BJ (cell line): ENCODE measurements around the gene TPPP2. TPM values are rescaled to one million over a fixed set of nuclear protein-coding genes. Genes with fewer than 3 reads are reported as not detected.

ENCODE experiments used
- CTCF ChIA-PET: fragments of 350-600 bp; formaldehyde crosslinking; extraction: SDS; loops from one replicate; lab custom pipeline; 2021; ENCODE audit warnings: antibody characterized with exemption, inconsistent platforms; lab: Yijun Ruan, JAX
- POLR2A ChIA-PET: fragments of 300-600 bp; sonication (Branson Sonifier 250); formaldehyde crosslinking; extraction: SDS; loops from one replicate; lab custom pipeline; 2021; ENCODE audit warnings: antibody characterized with exemption; lab: Charles Lee
- DNase-seq: peaks from one replicate; pipeline ENCODE4 v3.0.0-alpha.2; 2011; ENCODE audit warnings: low read depth
- H3K27me3 ChIP-seq: 2 replicates; pipeline ENCODE4 v1.6.0; 2011; ENCODE audit warnings: low read length; ENCODE audit not compliant: control insufficient read depth, insufficient read depth
- H3K36me3 ChIP-seq: 2 replicates; pipeline ENCODE4 v1.5.1; 2011; ENCODE audit warnings: low read length; ENCODE audit not compliant: control insufficient read depth, insufficient read depth
- H3K4me3 ChIP-seq: 2 replicates; pipeline ENCODE4 v1.5.1; 2011; ENCODE audit warnings: low read depth, mild to moderate bottlenecking, control low read depth, low read length
- CTCF ChIP-seq: IDR thresholded peaks from 2 replicates; pipeline ENCODE4 v1.5.1; 2011; ENCODE audit warnings: low read depth, mild to moderate bottlenecking, control low read depth, inconsistent platforms, low read length, moderate library complexity; ENCODE audit not compliant: insufficient read depth
- polyA plus RNA-seq: library from polyadenylated mRNA; depleted of rRNA; stranded (reverse); fragments of >200 nt; gene quantifications from 2 replicates; pipeline ENCODE4 v1.2.3, GENCODE V29; 2011

Gene TPPP2
- polyA plus RNA-seq, 1 experiment: not detected

GRCh38 chr14:21041676-21042433 lies 11.8 kb downstream of the TPPP2 start, which contains the start of gene RNASE7:
Gene RNASE7 (plus strand): TSS chr14:21042362. CDS start chr14:21042993, 631 bp downstream.
- CTCF ChIA-PET: interaction anchor here (0.8 to 6.9 kb wide), 9 partner anchors 8 to 183 kb away, joined by 3 to 202 read pairs (median 9); partner anchors contain the start of gene RNASE8
- DNase-seq: no peak
- Histone ChIP-seq H3K36me3 (no peaks in the 10 kb centered on the region), H3K4me3 (no peak within 1 kb of the TSS), H3K27me3 (peaks cover 5% of the 10 kb centered on the region; the same call in 1 of the 2 replicates)
- POLR2A ChIA-PET: interaction anchor here (0.6 kb wide), 1 partner anchor 30 kb away, joined by 19 read pairs; no protein-coding TSS in a partner anchor
- TF ChIP-seq CTCF: no peak

GRCh38 chr14:21042918-21043317 lies 12.9 kb downstream of the TPPP2 start:
- DNase-seq: no peak
- H3K4me3 ChIP-seq: no peak overlapping the region
- CTCF ChIA-PET: interaction anchor here (0.6 to 6.9 kb wide), 7 partner anchors 19 to 60 kb away, joined by 3 to 202 read pairs (median 4); partner anchors contain the start of gene ARHGEF40
- H3K27me3 ChIP-seq: peaks cover 3% of the 10 kb centered on the region; the same call in 1 of the 2 replicates
- POLR2A ChIA-PET: no interaction called here
- no peaks in the 10 kb centered on the region for H3K36me3 ChIP-seq
- TF ChIP-seq CTCF: no peak

- Histone ChIP-seq H3K36me3 (no peaks in the 10 kb centered on the region), H3K4me3 (no peak overlapping the region), H3K27me3 (peaks cover 3% of the 10 kb centered on the region; the same call in 1 of the 2 replicates)
- no peak for TF ChIP-seq CTCF
- ChIA-PET CTCF (interaction anchor here (0.6 to 6.9 kb wide), 12 partner anchors 8 to 222 kb away, joined by 3 to 202 read pairs (median 3); partner anchors contain the start of gene ARHGEF40), POLR2A (no interaction called here)
- no peak for DNase-seq
These were observed 13.5 kb downstream of the TPPP2 start for GRCh38 chr14:21043387-21043973.

GRCh38 chr14:21043974-21044618 lies 14.1 kb downstream of the TPPP2 start:
- H3K27me3 ChIP-seq: peaks cover 3% of the 10 kb centered on the region; the same call in 1 of the 2 replicates
- POLR2A ChIA-PET: no interaction called here
- no peaks in the 10 kb centered on the region for H3K36me3 ChIP-seq
- CTCF ChIA-PET: interaction anchor here (0.8 to 6.9 kb wide), 10 partner anchors 9 to 222 kb away, joined by 3 to 202 read pairs (median 3); partner anchors contain the start of gene ARHGEF40
- H3K4me3 ChIP-seq: no peak overlapping the region
- no peak for TF ChIP-seq CTCF
- no peak for DNase-seq
